SK-N-SH treated with all-trans-retinoic acid at 6 μM for 48 hours (cell line): ENCODE results near the gene ARHGAP26.

ENCODE experiments used
- ATAC-seq: fragments of 200-7000 bp; cut with Tn5 transposase; 3 replicates; pipeline ENCODE4 v1.9.1; 2020; ENCODE audit warnings: mild to moderate bottlenecking, moderate library complexity
- ARNTL ChIP-seq: fragments of 450-650 bp; formaldehyde crosslinking; IDR thresholded peaks from 2 replicates; pipeline ENCODE4 v1.5.0; 2020; ENCODE audit warnings: low read depth, mild to moderate bottlenecking, moderate library complexity, borderline replicate concordance
- BACH2 ChIP-seq: fragments of 250-450 bp; sonication (Bioruptor Pico); IDR thresholded peaks from 2 replicates; pipeline ENCODE4 v1.9.0; 2021; ENCODE audit warnings: mild to moderate bottlenecking, borderline replicate concordance
- ESRRG ChIP-seq: fragments of 250-450 bp; sonication (Bioruptor Pico); IDR thresholded peaks from 2 replicates; pipeline ENCODE4 v1.6.1; 2021; ENCODE audit warnings: mild to moderate bottlenecking
- ISL1 ChIP-seq: fragments of 250-450 bp; sonication (Bioruptor Pico); IDR thresholded peaks from 2 replicates; pipeline ENCODE4 v2.1.2; 2022; ENCODE audit warnings: mild to moderate bottlenecking, moderate library complexity
- OSR1 ChIP-seq: fragments of 250-450 bp; sonication (Bioruptor Pico); IDR thresholded peaks from 2 replicates; pipeline ENCODE4 v1.8.0; 2022; ENCODE audit warnings: moderate library complexity, mild to moderate bottlenecking, inconsistent platforms
- PPARA ChIP-seq: fragments of 250-450 bp; sonication (Bioruptor Pico); IDR thresholded peaks from 2 replicates; pipeline ENCODE4 v1.5.0; 2020; ENCODE audit warnings: mild to moderate bottlenecking, borderline replicate concordance
- SNAI2 ChIP-seq: fragments of 250-450 bp; sonication (Bioruptor Pico); IDR thresholded peaks from 2 replicates; pipeline ENCODE4 v1.5.0; 2020; ENCODE audit warnings: mild to moderate bottlenecking, moderate library complexity
- TOX ChIP-seq: fragments of 250-450 bp; sonication (Bioruptor Pico); IDR thresholded peaks from 2 replicates; pipeline ENCODE4 v1.8.0; 2021; ENCODE audit warnings: mild to moderate bottlenecking, moderate library complexity, borderline replicate concordance
- ZC3H10 ChIP-seq: fragments of 250-450 bp; sonication (Bioruptor Pico); IDR thresholded peaks from 2 replicates; pipeline ENCODE4 v1.5.1; 2021; ENCODE audit warnings: mild to moderate bottlenecking, moderate library complexity
- ZFP3 ChIP-seq: fragments of 250-450 bp; sonication (Bioruptor Pico); IDR thresholded peaks from 2 replicates; pipeline ENCODE4 v1.5.0; 2020; ENCODE audit warnings: mild to moderate bottlenecking, moderate library complexity
- ZFP30 ChIP-seq: fragments of 450-650 bp; formaldehyde crosslinking; IDR thresholded peaks from 2 replicates; pipeline ENCODE4 v1.5.0; 2022; ENCODE audit warnings: mild to moderate bottlenecking, moderate library complexity
- ZNF565 ChIP-seq: fragments of 450-650 bp; formaldehyde crosslinking; conservative IDR thresholded peaks from 2 replicates; pipeline ENCODE4 v1.5.0; 2020; ENCODE audit warnings: low read depth, mild to moderate bottlenecking, moderate library complexity
- ZNF70 ChIP-seq: fragments of 450-650 bp; formaldehyde crosslinking; IDR thresholded peaks from 2 replicates; pipeline ENCODE4 v1.5.0; 2020; ENCODE audit warnings: mild to moderate bottlenecking, moderate library complexity
- ZNF8 ChIP-seq: fragments of 450-650 bp; formaldehyde crosslinking; IDR thresholded peaks from 2 replicates; pipeline ENCODE4 v1.5.0; 2020; ENCODE audit warnings: mild to moderate bottlenecking, moderate library complexity
- TF ChIP-seq, protein P1 (sequence below): fragments of 250-450 bp; sonication (Bioruptor Pico); IDR thresholded peaks from 2 replicates; pipeline ENCODE4 v1.5.1; 2021; ENCODE audit warnings: mild to moderate bottlenecking, moderate library complexity
- TF ChIP-seq, protein P2 (sequence below): fragments of 250-450 bp; sonication (Bioruptor Pico); IDR thresholded peaks from 2 replicates; pipeline ENCODE4 v1.8.0; 2021; ENCODE audit warnings: low read depth, mild to moderate bottlenecking, moderate library complexity, borderline replicate concordance
- TF ChIP-seq, protein P3 (sequence below): fragments of 250-450 bp; sonication (Bioruptor Pico); IDR thresholded peaks from 2 replicates; pipeline ENCODE4 v1.5.0; 2020; ENCODE audit warnings: mild to moderate bottlenecking, moderate library complexity

ARHGAP26 gene

DNA sequence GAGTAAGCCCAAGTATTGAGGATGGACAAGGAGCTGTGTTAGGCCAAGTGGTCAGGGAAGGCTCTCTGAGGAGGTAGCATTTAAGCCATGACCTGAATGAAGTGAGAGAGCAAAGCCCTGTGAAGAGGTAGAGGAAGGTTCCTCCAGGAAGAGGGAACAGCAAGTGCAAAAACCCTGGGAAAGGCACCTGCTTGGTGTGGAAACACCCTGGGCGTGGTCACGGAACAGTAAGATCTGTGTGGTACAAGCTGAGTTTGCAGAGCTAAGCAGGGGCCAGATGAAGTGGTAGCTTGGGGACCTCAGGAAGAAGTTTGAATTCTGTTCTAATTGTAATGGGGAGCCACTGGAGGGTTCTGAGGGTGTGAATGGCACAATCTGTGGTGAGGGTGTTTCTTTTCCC, 310.2 kb downstream of the ARHGAP26 start (continued):
- TF ChIP-seq, protein P1, sequence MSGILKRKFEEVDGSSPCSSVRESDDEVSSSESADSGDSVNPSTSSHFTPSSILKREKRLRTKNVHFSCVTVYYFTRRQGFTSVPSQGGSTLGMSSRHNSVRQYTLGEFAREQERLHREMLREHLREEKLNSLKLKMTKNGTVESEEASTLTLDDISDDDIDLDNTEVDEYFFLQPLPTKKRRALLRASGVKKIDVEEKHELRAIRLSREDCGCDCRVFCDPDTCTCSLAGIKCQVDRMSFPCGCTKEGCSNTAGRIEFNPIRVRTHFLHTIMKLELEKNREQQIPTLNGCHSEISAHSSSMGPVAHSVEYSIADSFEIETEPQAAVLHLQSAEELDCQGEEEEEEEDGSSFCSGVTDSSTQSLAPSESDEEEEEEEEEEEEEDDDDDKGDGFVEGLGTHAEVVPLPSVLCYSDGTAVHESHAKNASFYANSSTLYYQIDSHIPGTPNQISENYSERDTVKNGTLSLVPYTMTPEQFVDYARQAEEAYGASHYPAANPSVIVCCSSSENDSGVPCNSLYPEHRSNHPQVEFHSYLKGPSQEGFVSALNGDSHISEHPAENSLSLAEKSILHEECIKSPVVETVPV (CRISPR knock-in tag): no peak
- no peak for TF ChIP-seq ISL1 (CRISPR knock-in tag)

DNA sequence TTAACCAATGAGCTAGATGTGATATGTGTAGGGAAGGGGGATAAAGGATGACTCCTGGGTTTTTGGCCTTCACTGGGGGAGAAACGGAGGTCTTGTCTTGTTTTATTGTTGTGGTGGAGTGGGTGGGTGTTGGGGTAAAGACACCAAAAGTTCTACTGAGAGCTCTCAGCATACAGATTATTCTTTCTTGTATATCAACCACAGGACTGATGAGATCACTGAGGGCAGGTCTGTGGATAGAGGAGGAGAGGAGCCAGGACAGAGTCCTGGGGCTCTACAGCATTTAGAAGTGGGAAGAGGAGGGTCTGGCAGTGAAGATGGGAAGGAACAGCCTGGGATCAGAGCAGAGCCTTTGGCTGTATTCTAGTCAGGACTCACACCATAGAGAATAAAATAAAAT, 310.8 kb downstream of the ARHGAP26 start:
- ATAC-seq: no peak
- no peak for TF ChIP-seq SNAI2 (CRISPR knock-in tag)
- TF ChIP-seq ZNF565: no peak
- TF ChIP-seq, protein P2, sequence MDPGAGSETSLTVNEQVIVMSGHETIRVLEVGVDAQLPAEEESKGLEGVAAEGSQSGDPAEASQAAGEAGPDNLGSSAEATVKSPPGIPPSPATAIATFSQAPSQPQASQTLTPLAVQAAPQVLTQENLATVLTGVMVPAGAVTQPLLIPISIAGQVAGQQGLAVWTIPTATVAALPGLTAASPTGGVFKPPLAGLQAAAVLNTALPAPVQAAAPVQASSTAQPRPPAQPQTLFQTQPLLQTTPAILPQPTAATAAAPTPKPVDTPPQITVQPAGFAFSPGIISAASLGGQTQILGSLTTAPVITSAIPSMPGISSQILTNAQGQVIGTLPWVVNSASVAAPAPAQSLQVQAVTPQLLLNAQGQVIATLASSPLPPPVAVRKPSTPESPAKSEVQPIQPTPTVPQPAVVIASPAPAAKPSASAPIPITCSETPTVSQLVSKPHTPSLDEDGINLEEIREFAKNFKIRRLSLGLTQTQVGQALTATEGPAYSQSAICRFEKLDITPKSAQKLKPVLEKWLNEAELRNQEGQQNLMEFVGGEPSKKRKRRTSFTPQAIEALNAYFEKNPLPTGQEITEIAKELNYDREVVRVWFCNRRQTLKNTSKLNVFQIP (CRISPR knock-in tag): no peak
- TF ChIP-seq, protein P1 (CRISPR knock-in tag): no peak
- TF ChIP-seq BACH2 (CRISPR knock-in tag): no peak
- no peak for TF ChIP-seq ZNF8 (CRISPR knock-in tag)
- no peak for TF ChIP-seq ESRRG (CRISPR knock-in tag)
- TF ChIP-seq, protein P3, sequence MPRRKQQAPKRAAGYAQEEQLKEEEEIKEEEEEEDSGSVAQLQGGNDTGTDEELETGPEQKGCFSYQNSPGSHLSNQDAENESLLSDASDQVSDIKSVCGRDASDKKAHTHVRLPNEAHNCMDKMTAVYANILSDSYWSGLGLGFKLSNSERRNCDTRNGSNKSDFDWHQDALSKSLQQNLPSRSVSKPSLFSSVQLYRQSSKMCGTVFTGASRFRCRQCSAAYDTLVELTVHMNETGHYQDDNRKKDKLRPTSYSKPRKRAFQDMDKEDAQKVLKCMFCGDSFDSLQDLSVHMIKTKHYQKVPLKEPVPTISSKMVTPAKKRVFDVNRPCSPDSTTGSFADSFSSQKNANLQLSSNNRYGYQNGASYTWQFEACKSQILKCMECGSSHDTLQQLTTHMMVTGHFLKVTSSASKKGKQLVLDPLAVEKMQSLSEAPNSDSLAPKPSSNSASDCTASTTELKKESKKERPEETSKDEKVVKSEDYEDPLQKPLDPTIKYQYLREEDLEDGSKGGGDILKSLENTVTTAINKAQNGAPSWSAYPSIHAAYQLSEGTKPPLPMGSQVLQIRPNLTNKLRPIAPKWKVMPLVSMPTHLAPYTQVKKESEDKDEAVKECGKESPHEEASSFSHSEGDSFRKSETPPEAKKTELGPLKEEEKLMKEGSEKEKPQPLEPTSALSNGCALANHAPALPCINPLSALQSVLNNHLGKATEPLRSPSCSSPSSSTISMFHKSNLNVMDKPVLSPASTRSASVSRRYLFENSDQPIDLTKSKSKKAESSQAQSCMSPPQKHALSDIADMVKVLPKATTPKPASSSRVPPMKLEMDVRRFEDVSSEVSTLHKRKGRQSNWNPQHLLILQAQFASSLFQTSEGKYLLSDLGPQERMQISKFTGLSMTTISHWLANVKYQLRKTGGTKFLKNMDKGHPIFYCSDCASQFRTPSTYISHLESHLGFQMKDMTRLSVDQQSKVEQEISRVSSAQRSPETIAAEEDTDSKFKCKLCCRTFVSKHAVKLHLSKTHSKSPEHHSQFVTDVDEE (CRISPR knock-in tag): no peak
- TF ChIP-seq ISL1 (CRISPR knock-in tag): no peak
- TF ChIP-seq ZFP30 (CRISPR knock-in tag): no peak
- TF ChIP-seq ZNF70 (CRISPR knock-in tag): no peak

DNA sequence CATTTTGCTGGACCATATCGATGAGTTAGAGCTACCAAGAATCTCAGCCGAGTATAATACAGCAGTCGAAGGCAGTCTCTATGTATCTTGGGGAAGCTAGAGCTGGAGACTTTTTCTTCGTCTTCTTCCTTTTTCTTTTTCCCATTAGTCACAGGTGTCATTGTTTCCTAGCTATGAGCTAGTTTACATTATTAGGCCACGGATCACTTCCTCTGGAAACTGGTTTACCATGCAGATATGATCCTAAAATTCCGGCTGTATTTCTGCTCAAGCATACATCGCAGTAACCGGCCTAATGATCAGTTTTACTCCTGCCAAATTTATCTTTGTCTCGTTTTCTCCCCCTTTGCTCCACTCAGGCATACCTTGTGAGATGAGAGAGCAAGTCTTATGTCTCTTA, 312.8 kb downstream of the ARHGAP26 start:
- ATAC-seq: no peak
- TF ChIP-seq, protein P3 (CRISPR knock-in tag): no peak
- no peak for TF ChIP-seq ZC3H10
- TF ChIP-seq ISL1 (CRISPR knock-in tag): no peak
- no peak for TF ChIP-seq ESRRG (CRISPR knock-in tag)
- TF ChIP-seq BACH2 (CRISPR knock-in tag): no peak
- no peak for TF ChIP-seq TOX (CRISPR knock-in tag)
- no peak for TF ChIP-seq ZFP3
- TF ChIP-seq ZNF565: no peak

DNA sequence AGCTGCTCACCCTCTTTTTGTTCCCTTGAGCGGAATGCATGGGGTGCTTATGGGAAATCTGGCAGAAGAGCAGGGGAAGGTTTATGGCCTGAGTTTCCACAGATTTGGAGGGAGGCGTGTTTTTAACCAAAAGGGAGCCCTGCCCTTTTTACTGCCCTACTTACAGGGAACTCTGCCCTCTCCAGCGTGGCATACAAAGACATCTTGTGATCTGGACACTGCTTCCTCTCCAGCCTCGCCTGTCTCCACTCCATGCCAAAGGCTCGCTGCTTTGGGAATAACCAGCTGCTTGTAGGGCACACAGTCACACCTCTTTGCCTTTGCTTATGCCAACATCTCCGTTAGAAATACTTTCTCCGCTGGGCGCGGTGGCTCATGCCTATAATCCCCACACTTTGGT, 314.2 kb downstream of the ARHGAP26 start:
- ATAC-seq: no peak
- no peak for TF ChIP-seq ZFP30 (CRISPR knock-in tag)
- TF ChIP-seq TOX (CRISPR knock-in tag): no peak
- TF ChIP-seq ZNF70 (CRISPR knock-in tag): no peak
- TF ChIP-seq ARNTL (CRISPR knock-in tag): no peak
- no peak for TF ChIP-seq SNAI2 (CRISPR knock-in tag)
- TF ChIP-seq ZNF565: no peak
- TF ChIP-seq OSR1 (CRISPR knock-in tag): no peak
- TF ChIP-seq, protein P3 (CRISPR knock-in tag): no peak
- TF ChIP-seq, protein P2 (CRISPR knock-in tag): no peak
- TF ChIP-seq, protein P1 (CRISPR knock-in tag): no peak
- no peak for TF ChIP-seq ZFP3
- TF ChIP-seq PPARA: no peak
